Neural progenitor cell (in vitro differentiated cells): Measurements from ENCODE around the gene RASSF5. TPM values are rescaled to one million over a fixed set of nuclear protein-coding genes. Genes with fewer than 3 reads are reported as not detected.
"Not testable (repeated sequence)": the region's sequence is repeated elsewhere in the genome, so short reads cannot be mapped to it uniquely, and the experiment has no call there.

Source experiments
- DNase-seq: peaks from one replicate; pipeline ENCODE4 v3.0.0-alpha.2; 2016; ENCODE audit warnings: low spot score
- H2AFZ ChIP-seq: fragments of 200-600 bp; sonication (generic); replicated peaks from 2 replicates; pipeline ENCODE4 v1.6.1; 2016; ENCODE audit warnings: antibody characterized with exemption
- H3F3A ChIP-seq: fragments of 200-600 bp; sonication (generic); 2 replicates; pipeline ENCODE4 v1.6.1; 2016; ENCODE audit warnings: antibody characterized with exemption, low read depth
- H3K27ac ChIP-seq: fragments of 200-600 bp; sonication (generic); 2 replicates; pipeline ENCODE4 v1.5.1; 2016; ENCODE audit warnings: mild to moderate bottlenecking
- H3K27me3 ChIP-seq: fragments of 200-600 bp; sonication (generic); 2 replicates; pipeline ENCODE4 v1.6.1; 2016; ENCODE audit warnings: mild to moderate bottlenecking, moderate library complexity
- H3K36me3 ChIP-seq: fragments of 200-600 bp; sonication (generic); 2 replicates; pipeline ENCODE4 v1.5.1; 2016
- H3K4me1 ChIP-seq: fragments of 200-600 bp; sonication (generic); 2 replicates; pipeline ENCODE4 v1.6.1; 2016; ENCODE audit warnings: mixed run types
- H3K4me2 ChIP-seq: fragments of 200-600 bp; sonication (generic); 2 replicates; pipeline ENCODE4 v1.6.1; 2016
- H3K4me3 ChIP-seq: fragments of 200-600 bp; sonication (generic); 2 replicates; pipeline ENCODE4 v1.5.1; 2016
- H3K79me2 ChIP-seq: fragments of 200-600 bp; sonication (generic); 2 replicates; pipeline ENCODE4 v1.6.1; 2016; ENCODE audit warnings: low read depth
- H3K9ac ChIP-seq: fragments of 200-600 bp; sonication (generic); 2 replicates; pipeline ENCODE4 v1.6.1; 2016
- H3K9me3 ChIP-seq: fragments of 200-600 bp; sonication (generic); 2 replicates; pipeline ENCODE4 v1.5.1; 2016; ENCODE audit warnings: low read depth
- H4K20me1 ChIP-seq: fragments of 200-600 bp; sonication (generic); 2 replicates; pipeline ENCODE4 v1.6.1; 2016; ENCODE audit warnings: low read depth
- H3K27ac Mint-ChIP-seq: 3 replicates; pipeline ENCODE4 v1.8.0; 2021; ENCODE audit warnings: mixed read lengths
- H3K27me3 Mint-ChIP-seq: 2 replicates; pipeline ENCODE4 v1.8.0; 2022; ENCODE audit warnings: low read depth, mild to moderate bottlenecking, inconsistent platforms, moderate library complexity, mixed read lengths; ENCODE audit not compliant: insufficient read depth
- H3K36me3 Mint-ChIP-seq: 3 replicates; pipeline ENCODE4 v1.8.0; 2021; ENCODE audit warnings: mixed read lengths
- H3K4me1 Mint-ChIP-seq: 3 replicates; pipeline ENCODE4 v1.8.0; 2021; ENCODE audit warnings: mixed read lengths
- H3K4me3 Mint-ChIP-seq: 3 replicates; pipeline ENCODE4 v1.8.0; 2021; ENCODE audit warnings: mild to moderate bottlenecking, moderate library complexity, mixed read lengths
- H3K9me3 Mint-ChIP-seq: 3 replicates; pipeline ENCODE4 v1.8.0; 2020; ENCODE audit warnings: mixed read lengths
- EZH2 ChIP-seq: fragments of 200-600 bp; sonication (generic); IDR thresholded peaks from 2 replicates; pipeline ENCODE4 v1.6.1; 2017; ENCODE audit warnings: antibody characterized with exemption, mild to moderate bottlenecking, moderate library complexity
- EZH2phosphoT487 ChIP-seq: fragments of 200-600 bp; sonication (generic); IDR thresholded peaks from 2 replicates; pipeline ENCODE4 v1.6.1; 2017; ENCODE audit warnings: antibody characterized with exemption
- total RNA-seq: library from RNA; depleted of rRNA; stranded (reverse); fragments of >200 nt; gene quantifications from 2 replicates; pipeline ENCODE4 v1.2.3, GENCODE V29; 2015; ENCODE audit warnings: low replicate concordance
- TF ChIP-seq, protein P1 (sequence below): fragments of 200-600 bp; sonication (generic); IDR thresholded peaks from 2 replicates; pipeline ENCODE4 v1.5.1; 2017; ENCODE audit warnings: antibody characterized with exemption, mild to moderate bottlenecking

RASSF5 gene
- total RNA-seq, 1 donor from 2014 or later, result 0.43 TPM

DNA sequence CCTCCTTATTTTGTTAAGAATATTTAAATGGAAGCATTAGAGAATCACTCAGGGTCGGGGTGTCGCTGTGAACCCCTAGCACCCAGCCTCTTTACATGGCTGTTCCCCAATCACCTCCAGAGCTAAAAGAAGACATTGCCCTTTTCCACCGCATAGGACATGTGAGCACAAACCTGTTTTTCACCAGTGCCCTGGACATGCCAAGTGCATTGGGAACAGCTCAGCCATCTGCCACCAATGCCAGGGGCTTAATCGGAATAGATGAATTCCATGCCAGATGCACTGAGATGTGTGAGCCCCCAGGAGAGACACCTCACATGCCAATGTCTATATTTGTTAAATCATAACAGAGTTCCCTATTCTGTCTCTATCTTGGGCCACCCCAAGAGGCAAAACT, 71.6 kb downstream of the RASSF5 start:
- H3K36me3 ChIP-seq, result no peaks in the 10 kb centered on the region
- H3K4me2 ChIP-seq, result no peak overlapping the region
- peaks cover 8% of the 10 kb centered on the region for H3K4me1 ChIP-seq
- Mint-ChIP-seq H3K27ac (no peak overlapping the region), H3K36me3 (no peaks in the 10 kb centered on the region), H3K9me3 (no peaks in the 10 kb centered on the region), H3K4me1 (peaks cover 4% of the 10 kb centered on the region), H3K27me3 (peaks cover 6% of the 10 kb centered on the region), H3K4me3 (no peak overlapping the region)
- no peak overlapping the region for H2AFZ ChIP-seq
- no peak overlapping the region for H3K9ac ChIP-seq
- no peaks in the 10 kb centered on the region for H3K27me3 ChIP-seq
- H3K4me3 ChIP-seq, result no peak overlapping the region
- no peaks in the 10 kb centered on the region for H3K9me3 ChIP-seq
- H3F3A ChIP-seq, result no peaks in the 10 kb centered on the region
- no peak overlapping the region for H3K27ac ChIP-seq
- TF ChIP-seq EZH2, result no peak
- TF ChIP-seq, protein P1, sequence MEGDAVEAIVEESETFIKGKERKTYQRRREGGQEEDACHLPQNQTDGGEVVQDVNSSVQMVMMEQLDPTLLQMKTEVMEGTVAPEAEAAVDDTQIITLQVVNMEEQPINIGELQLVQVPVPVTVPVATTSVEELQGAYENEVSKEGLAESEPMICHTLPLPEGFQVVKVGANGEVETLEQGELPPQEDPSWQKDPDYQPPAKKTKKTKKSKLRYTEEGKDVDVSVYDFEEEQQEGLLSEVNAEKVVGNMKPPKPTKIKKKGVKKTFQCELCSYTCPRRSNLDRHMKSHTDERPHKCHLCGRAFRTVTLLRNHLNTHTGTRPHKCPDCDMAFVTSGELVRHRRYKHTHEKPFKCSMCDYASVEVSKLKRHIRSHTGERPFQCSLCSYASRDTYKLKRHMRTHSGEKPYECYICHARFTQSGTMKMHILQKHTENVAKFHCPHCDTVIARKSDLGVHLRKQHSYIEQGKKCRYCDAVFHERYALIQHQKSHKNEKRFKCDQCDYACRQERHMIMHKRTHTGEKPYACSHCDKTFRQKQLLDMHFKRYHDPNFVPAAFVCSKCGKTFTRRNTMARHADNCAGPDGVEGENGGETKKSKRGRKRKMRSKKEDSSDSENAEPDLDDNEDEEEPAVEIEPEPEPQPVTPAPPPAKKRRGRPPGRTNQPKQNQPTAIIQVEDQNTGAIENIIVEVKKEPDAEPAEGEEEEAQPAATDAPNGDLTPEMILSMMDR, result no peak
- no peaks in the 10 kb centered on the region for H3K79me2 ChIP-seq
- DNase-seq, result no peak
- H4K20me1 ChIP-seq, result no peaks in the 10 kb centered on the region

DNA sequence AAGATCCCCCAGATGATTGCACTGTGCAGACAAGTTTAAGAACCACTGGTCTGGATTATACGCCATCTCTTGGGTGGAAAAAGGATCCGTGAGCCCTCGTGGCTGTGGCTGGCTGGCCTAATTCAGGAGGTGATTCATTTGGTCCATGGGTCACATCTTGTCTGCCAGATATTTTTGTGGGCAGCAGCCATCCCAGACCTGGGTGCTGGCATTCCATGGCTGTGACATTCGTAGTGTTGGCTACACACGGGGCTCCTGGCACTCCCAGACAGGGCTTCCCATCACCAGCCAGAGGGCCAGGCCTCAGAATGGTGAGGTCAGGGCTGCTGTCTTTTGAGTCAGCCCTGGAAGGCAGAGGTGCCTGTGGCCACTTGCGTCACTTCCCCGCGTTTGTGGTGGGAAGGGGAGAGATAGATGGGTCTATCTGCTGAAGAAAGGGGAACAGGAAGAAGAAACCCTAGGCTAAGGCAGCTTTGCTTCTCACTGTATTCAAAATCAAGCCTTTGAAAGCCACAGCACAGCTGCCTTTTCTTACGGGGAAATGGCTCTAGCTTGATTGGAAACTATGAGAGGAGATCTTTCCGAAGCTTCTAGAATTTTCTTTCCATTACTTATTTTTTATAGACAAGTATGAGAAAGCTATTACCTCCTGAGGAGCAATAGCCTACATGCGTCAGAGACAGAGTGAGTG, 72.6 kb downstream of the RASSF5 start:
- H3K27me3 Mint-ChIP-seq, result peaks cover 6% of the 10 kb centered on the region
- no peaks in the 10 kb centered on the region for H3K9me3 Mint-ChIP-seq
- no peak overlapping the region for H3K27ac ChIP-seq
- DNase-seq, result no peak
- no peak overlapping the region for H3K4me2 ChIP-seq
- peaks cover 8% of the 10 kb centered on the region for H3K4me1 ChIP-seq
- H3K27ac Mint-ChIP-seq, result no peak overlapping the region
- no peak for TF ChIP-seq EZH2phosphoT487
- TF ChIP-seq, protein P1, result no peak
- no peak for TF ChIP-seq EZH2
- no peaks in the 10 kb centered on the region for H3F3A ChIP-seq
- H4K20me1 ChIP-seq, result no peaks in the 10 kb centered on the region
- H2AFZ ChIP-seq, result no peak overlapping the region
- no peaks in the 10 kb centered on the region for H3K9me3 ChIP-seq
- no peak overlapping the region for H3K4me3 ChIP-seq
- no peaks in the 10 kb centered on the region for H3K79me2 ChIP-seq
- no peaks in the 10 kb centered on the region for H3K36me3 ChIP-seq
- H3K9ac ChIP-seq, result no peak overlapping the region
- H3K36me3 Mint-ChIP-seq, result no peaks in the 10 kb centered on the region
- peaks cover 4% of the 10 kb centered on the region for H3K4me1 Mint-ChIP-seq
- no peaks in the 10 kb centered on the region for H3K27me3 ChIP-seq
- H3K4me3 Mint-ChIP-seq, result no peak overlapping the region

DNA sequence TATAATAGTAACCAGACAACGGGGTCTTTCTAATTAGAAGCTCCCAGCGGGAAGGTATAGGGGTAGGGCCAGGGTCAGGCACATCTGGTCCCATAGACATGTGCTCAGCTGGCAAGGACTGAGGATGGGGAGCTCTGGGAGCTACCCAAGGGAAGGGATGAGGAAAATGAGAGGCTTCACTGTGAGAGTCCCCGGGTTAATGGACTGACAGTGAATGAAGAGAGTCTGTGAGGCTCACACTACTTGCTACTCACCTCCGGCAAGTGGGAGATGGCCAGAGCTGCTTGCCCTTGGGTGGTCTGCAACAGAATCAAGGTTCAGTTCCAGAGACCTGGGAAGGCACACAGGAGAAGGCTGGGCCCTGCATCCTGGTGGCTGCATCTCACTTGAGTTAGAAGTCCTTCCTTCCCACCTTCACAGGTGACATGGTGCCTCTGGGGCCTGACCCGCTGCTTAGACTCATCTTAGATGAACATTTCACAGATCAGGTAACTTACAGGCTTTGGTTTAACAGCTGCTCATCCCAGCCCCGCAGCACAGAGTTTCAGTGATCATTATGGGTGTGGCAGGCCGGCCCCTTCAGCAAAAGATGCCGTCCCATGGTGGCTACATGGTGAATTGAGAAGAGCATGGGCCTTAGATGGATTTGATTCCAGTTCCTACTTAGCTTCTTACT, 73.2 kb downstream of the RASSF5 start:
- Histone ChIP-seq H4K20me1 (no peaks in the 10 kb centered on the region), H3K4me3 (no peak overlapping the region), H3K9me3 (no peaks in the 10 kb centered on the region), H3K27me3 (no peaks in the 10 kb centered on the region), H3K36me3 (no peaks in the 10 kb centered on the region), H3K4me1 (peaks cover 8% of the 10 kb centered on the region), H3K9ac (no peak overlapping the region), H3K27ac (no peak overlapping the region), H3K4me2 (no peak overlapping the region), H3F3A (no peaks in the 10 kb centered on the region), H3K79me2 (no peaks in the 10 kb centered on the region), H2AFZ (no peak overlapping the region)
- Mint-ChIP-seq H3K9me3 (no peaks in the 10 kb centered on the region), H3K36me3 (no peaks in the 10 kb centered on the region), H3K27me3 (peaks cover 6% of the 10 kb centered on the region), H3K27ac (no peak overlapping the region), H3K4me1 (peaks cover 4% of the 10 kb centered on the region), H3K4me3 (no peak overlapping the region)
- DNase-seq, result no peak
- TF ChIP-seq, protein P1, result no peak
- no peak for TF ChIP-seq EZH2
- TF ChIP-seq EZH2phosphoT487, result no peak

DNA sequence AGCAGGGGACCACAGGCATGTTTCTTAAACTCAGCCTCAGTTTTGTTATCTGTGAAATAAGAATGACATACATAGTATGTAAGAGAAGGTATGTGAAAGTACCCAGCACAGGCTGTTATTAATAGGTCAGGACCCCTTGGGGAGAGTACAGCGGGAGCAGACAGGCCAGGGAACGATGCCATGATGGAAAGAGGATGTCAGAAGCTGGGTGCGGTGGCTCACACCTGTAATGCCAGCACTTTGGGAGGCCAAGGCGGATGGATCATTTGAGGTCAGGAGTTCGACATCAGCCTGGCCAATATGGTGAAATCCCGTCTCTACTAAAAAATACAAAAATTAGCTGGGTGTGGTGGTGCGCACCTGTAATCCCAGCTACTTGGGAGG, 73.8 kb downstream of the RASSF5 start:
- not testable (repeated sequence) for H3K9ac ChIP-seq, H3K4me2 ChIP-seq, H3K27ac Mint-ChIP-seq, H3K36me3 ChIP-seq, H3K9me3 ChIP-seq, H3K4me1 ChIP-seq, H3K27me3 ChIP-seq, DNase-seq, H3K36me3 Mint-ChIP-seq, H3K27me3 Mint-ChIP-seq, H3K4me1 Mint-ChIP-seq, H3K27ac ChIP-seq, H3K9me3 Mint-ChIP-seq, H3F3A ChIP-seq, H4K20me1 ChIP-seq, H2AFZ ChIP-seq, H3K4me3 ChIP-seq, H3K4me3 Mint-ChIP-seq, H3K79me2 ChIP-seq
